HG03064 (cell line): ENCODE data around the gene LYRM9.
"Not testable (repeated sequence)": the region's sequence is repeated elsewhere in the genome, so short reads cannot be mapped to it uniquely, and the experiment has no call there.

Source experiments
- ATAC-seq: cut with Tn5 transposase; IDR thresholded peaks from one replicate; pipeline ENCODE4 v1.9.1; 2021; ENCODE audit warnings: low read depth; ENCODE audit not compliant: unreplicated experiment

LYRM9 gene

GRCh38 chr17:27892866-27893769, at the start of gene LYRM9:
Gene LYRM9 (minus strand): TSS chr17:27893365. CDS start chr17:27882694, 10,671 bp downstream.
- ATAC-seq = peak; percentile 90

- ATAC-seq = no peak
Measured at GRCh38 chr17:27940503-27941428, 47.6 kb upstream of the LYRM9 start.

- no peak for ATAC-seq
Measured at GRCh38 chr17:27939474-27940465, 46.6 kb upstream of the LYRM9 start.

- no peak for ATAC-seq
Measured at GRCh38 chr17:27938864-27939263, 45.7 kb upstream of the LYRM9 start.

GRCh38 chr17:27938241-27938640, 45.1 kb upstream of the LYRM9 start:
- ATAC-seq = no peak

GRCh38 chr17:27937025-27937546, 43.9 kb upstream of the LYRM9 start:
- no peak for ATAC-seq

GRCh38 chr17:27930000-27930399, 36.8 kb upstream of the LYRM9 start:
- ATAC-seq = no peak

- no peak for ATAC-seq
Measured at GRCh38 chr17:27928587-27928986, 35.4 kb upstream of the LYRM9 start.

- ATAC-seq = no peak
Measured at GRCh38 chr17:27927781-27928180, 34.6 kb upstream of the LYRM9 start.

GRCh38 chr17:27921599-27921998, 28.4 kb upstream of the LYRM9 start:
- ATAC-seq = no peak

- ATAC-seq = no peak
Measured at GRCh38 chr17:27921077-27921476, 27.9 kb upstream of the LYRM9 start.

GRCh38 chr17:27920569-27920968, 27.4 kb upstream of the LYRM9 start:
- ATAC-seq = no peak

- no peak for ATAC-seq
Measured at GRCh38 chr17:27919079-27919478, 25.9 kb upstream of the LYRM9 start.

- no peak for ATAC-seq
Measured at GRCh38 chr17:27918498-27918897, 25.3 kb upstream of the LYRM9 start.

GRCh38 chr17:27917000-27917399, 23.8 kb upstream of the LYRM9 start:
- no peak for ATAC-seq

GRCh38 chr17:27915709-27916108, 22.5 kb upstream of the LYRM9 start:
- no peak for ATAC-seq

GRCh38 chr17:27914382-27914781, 21.2 kb upstream of the LYRM9 start:
- no peak for ATAC-seq

- no peak for ATAC-seq
Measured at GRCh38 chr17:27912964-27913363, 19.8 kb upstream of the LYRM9 start.

GRCh38 chr17:27912299-27912698, 19.1 kb upstream of the LYRM9 start:
- ATAC-seq = not testable (repeated sequence)
